GM12865 (cell line): Measurements from ENCODE around the gene MEMO1.
"Not testable (repeated sequence)": the region's sequence is repeated elsewhere in the genome, so short reads cannot be mapped to it uniquely, and the experiment has no call there.

ENCODE experiments used
- DNase-seq: peaks from one replicate; pipeline ENCODE4 v3.0.0; 2010; ENCODE audit warnings: low read depth
- H3K4me3 ChIP-seq: 2 replicates; pipeline ENCODE4 v1.5.1; 2011; ENCODE audit warnings: mild to moderate bottlenecking, low read depth, low read length, control low read depth
- CTCF ChIP-seq: IDR thresholded peaks from 2 replicates; pipeline ENCODE4 v1.5.1; 2011; ENCODE audit warnings: low read length, control low read depth, low read depth, inconsistent platforms; ENCODE audit not compliant: insufficient read depth; ENCODE audit errors: missing control alignments

MEMO1 gene

GRCh38 chr2:31901900-31902299 lies 108.9 kb downstream of the MEMO1 start:
- DNase-seq: no peak
- TF ChIP-seq CTCF: no peak

DNA sequence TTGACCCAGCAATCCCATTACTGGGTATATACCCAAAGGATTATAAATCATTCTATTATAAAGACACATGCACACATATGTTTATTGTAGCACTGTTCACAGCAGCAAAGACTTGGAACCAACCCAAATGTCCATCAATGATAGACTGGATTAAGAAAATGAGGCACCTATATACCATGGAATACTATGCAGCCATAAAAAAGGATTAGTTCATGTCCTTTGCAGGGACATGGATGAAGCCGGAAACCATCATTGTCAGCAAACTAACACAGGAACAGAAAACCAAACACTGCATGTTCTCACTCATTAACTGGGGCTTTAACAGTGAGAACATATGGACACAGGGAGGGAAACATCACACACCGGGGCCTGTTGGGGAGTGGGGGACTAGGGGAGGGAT lies 110.7 kb downstream of the MEMO1 start:
- not testable (repeated sequence) for H3K4me3 ChIP-seq, DNase-seq

More at GRCh38 chr2:31901900-31902299, 108.9 kb downstream of the MEMO1 start:
- no peak overlapping the region for H3K4me3 ChIP-seq

DNA sequence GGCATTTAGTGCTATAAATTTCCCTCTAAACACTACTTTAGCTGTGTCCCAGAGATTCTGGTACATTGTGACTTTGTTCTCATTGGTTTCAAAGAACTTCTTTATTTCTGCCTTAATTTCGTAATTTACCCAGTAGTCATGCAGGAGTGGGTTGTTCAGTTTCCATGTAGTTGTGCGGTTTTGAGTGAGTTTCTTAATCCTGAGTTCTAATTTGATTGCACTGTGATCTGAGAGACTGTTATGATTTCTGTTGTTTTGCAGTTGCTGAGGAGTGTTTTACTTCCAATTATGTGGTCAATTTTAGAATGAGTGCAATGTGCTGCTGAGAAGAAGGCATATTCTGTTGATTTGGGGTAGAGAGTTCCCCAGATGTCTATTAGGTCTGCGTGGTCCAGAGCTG lies 112.5 kb downstream of the MEMO1 start:
- H3K4me3 ChIP-seq, DNase-seq: not testable (repeated sequence)

DNA sequence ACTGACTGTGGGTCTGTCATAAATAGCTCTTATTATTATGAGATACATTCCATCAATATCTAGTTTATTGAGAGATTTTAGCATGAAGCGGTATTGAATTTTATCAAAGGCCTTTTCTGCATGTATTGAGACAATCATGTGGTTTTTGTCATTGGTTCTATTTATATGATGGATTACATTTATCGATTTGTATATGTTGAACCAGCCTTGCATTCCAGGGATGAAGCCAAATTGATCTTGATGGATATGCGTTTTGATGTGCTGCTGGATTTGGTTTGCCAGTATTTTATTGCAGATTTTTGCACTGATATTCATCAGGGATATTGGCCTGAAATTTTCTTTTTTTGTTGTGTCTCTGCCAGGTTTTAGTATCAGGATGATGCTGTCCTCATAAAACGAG lies 113.5 kb downstream of the MEMO1 start:
- H3K4me3 ChIP-seq, DNase-seq: not testable (repeated sequence)

DNA sequence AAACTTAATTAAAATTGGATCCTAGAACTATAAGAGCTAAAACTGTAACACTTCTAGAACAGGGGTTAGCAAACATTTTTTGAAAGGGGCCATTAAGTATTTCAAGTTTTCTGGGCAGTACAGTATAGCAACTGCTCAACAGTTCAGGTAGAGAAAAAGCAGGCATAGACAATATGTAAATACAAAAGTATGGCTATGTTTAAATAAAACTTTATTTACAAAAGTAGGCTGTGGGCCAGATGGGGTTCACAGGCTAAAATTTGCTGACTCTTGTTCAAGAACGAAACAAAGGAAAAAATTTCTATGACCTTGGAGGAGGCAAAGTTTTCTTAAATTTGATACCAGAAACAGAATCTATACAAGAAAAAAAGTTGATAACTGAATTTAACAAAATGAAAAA lies 114.5 kb downstream of the MEMO1 start:
- DNase-seq: no peak
- TF ChIP-seq CTCF: no peak
- H3K4me3 ChIP-seq: no peak overlapping the region

DNA sequence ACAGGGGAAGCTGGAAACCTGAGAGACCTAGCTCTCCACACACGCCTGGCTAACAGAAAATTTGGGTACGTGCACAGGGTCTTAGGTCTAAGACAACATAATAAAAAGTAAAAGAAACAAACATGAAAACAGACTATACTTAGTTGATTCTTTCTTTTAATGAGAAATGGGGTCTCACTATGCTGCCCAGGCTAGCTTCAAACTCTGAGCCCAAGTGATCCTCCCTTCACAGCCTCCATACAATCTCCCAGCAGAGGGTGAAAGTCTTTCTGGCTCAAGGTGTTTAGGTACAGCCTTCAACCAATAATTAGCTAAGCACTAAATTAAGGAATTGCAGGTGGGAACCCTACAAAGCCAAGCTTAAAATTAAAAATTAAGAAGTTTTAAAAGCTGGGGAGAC lies 116.2 kb downstream of the MEMO1 start:
- DNase-seq: no peak
- no peak overlapping the region for H3K4me3 ChIP-seq
- TF ChIP-seq CTCF: no peak

GRCh38 chr2:31893094-31893493 lies 117.7 kb downstream of the MEMO1 start:
- TF ChIP-seq CTCF: no peak
- DNase-seq: no peak

GRCh38 chr2:31889044-31889443 lies 121.8 kb downstream of the MEMO1 start:
- no peak for TF ChIP-seq CTCF
- DNase-seq: no peak
- H3K4me3 ChIP-seq: no peak overlapping the region

More at GRCh38 chr2:31893094-31893493, 117.7 kb downstream of the MEMO1 start:
- H3K4me3 ChIP-seq: no peak overlapping the region

DNA sequence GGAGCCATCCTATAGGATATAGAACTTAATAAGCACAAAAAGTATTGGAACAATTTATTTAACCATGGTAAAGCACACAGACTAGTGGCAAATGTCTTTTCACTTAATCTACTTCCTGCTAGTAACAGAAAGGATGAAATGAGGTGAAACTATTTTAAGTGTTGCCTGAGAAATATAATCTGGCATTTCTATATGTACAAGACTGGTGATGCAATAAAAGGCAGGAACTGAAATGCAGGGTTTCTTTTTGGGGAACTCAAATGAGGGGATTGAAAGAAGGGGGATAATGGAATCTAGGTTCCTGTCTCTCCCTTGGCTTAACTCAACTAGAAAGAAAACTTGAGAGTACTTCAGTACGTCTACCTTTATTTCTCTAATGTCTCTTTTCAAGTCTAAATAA lies 122.3 kb downstream of the MEMO1 start:
- no peak for TF ChIP-seq CTCF
- no peak for DNase-seq

More for the DNA sequence above, 122.3 kb downstream of the MEMO1 start:
- no peak overlapping the region for H3K4me3 ChIP-seq
